Liver (tissue), 9 donors: ENCODE measurements around the gene FTO. TPM values are rescaled to one million over a fixed set of nuclear protein-coding genes. Genes with fewer than 3 reads are reported as not detected.

Experiments used
- DNase-seq: peaks from one replicate; pipeline ENCODE4 v3.0.0-alpha.2; 2017; ENCODE audit warnings: low spot score
- H3K27ac ChIP-seq, 2 donors: one replicate each; pipeline ENCODE4 v1.7.0; 2013; ENCODE audit warnings: inconsistent platforms in 2 of 2, low read length in 2 of 2, control low read depth in 1 of 2, low read depth in 1 of 2, mild to moderate bottlenecking in 1 of 2
- H3K27me3 ChIP-seq, 4 donors: one replicate each; pipeline versions ENCODE4 v1.6.1 to v1.7.0; 2013; ENCODE audit warnings: low read length in 3 of 4, inconsistent platforms in 1 of 4, mild to moderate bottlenecking in 1 of 4, moderate library complexity in 1 of 4; ENCODE audit not compliant: control insufficient read depth in 4 of 4, insufficient read depth in 4 of 4
- H3K36me3 ChIP-seq, 4 donors: one replicate each; pipeline versions ENCODE4 v1.6.1 to v1.7.0; 2013; ENCODE audit warnings: low read length in 3 of 4, mild to moderate bottlenecking in 3 of 4, low read depth in 1 of 4, moderate library complexity in 1 of 4; ENCODE audit not compliant: control insufficient read depth in 4 of 4, insufficient read depth in 3 of 4
- H3K4me1 ChIP-seq, 4 donors: one replicate each; pipeline versions ENCODE4 v1.6.1 to v1.7.0; 2013; ENCODE audit warnings: low read length in 3 of 4, mild to moderate bottlenecking in 3 of 4, moderate library complexity in 1 of 4; ENCODE audit not compliant: control insufficient read depth in 4 of 4, insufficient read depth in 4 of 4
- H3K4me3 ChIP-seq, 3 donors: one replicate each; pipeline versions ENCODE4 v1.6.1 to v1.7.0; 2013; ENCODE audit warnings: low read length in 3 of 3, control low read depth in 1 of 3, low read depth in 1 of 3, mild to moderate bottlenecking in 1 of 3
- H3K9ac ChIP-seq, 2 donors: one replicate each; pipeline ENCODE4 v1.7.0; 2013; ENCODE audit warnings: low read length in 2 of 2, mild to moderate bottlenecking in 2 of 2, moderate library complexity in 2 of 2, control low read depth in 1 of 2, low read depth in 1 of 2
- H3K9me3 ChIP-seq, 4 donors: one replicate each; pipeline versions ENCODE4 v1.6.1 to v1.7.0; 2013; ENCODE audit warnings: low read length in 3 of 4; ENCODE audit not compliant: control insufficient read depth in 4 of 4
- EGR1 ChIP-seq, 2 donors: IDR thresholded peaks; 2 replicates each; pipeline ENCODE4 v1.6.1; 2016 to 2018; ENCODE audit warnings: antibody characterized with exemption in 2 of 2, low read depth in 2 of 2
- FOXA1 ChIP-seq: IDR thresholded peaks from 2 replicates; pipeline ENCODE4 v1.6.1; 2016; ENCODE audit warnings: antibody characterized with exemption
- FOXA2 ChIP-seq: IDR thresholded peaks from 2 replicates; pipeline ENCODE4 v1.6.1; 2016; ENCODE audit warnings: antibody characterized with exemption
- GABPA ChIP-seq, 2 donors: IDR thresholded peaks in 1 of 2; conservative IDR thresholded peaks in 1 of 2; 2 replicates each; pipeline ENCODE4 v1.6.1; 2016; ENCODE audit warnings: antibody characterized with exemption in 2 of 2, mild to moderate bottlenecking in 1 of 2, moderate library complexity in 1 of 2
- HNF4A ChIP-seq, 2 donors: conservative IDR thresholded peaks; 2 replicates each; pipeline ENCODE4 v1.6.1; 2016; ENCODE audit warnings: antibody characterized with exemption in 2 of 2, mild to moderate bottlenecking in 2 of 2
- HNF4G ChIP-seq: IDR thresholded peaks from 2 replicates; pipeline ENCODE4 v1.6.1; 2016; ENCODE audit warnings: antibody characterized with exemption
- JUND ChIP-seq, 2 donors: IDR thresholded peaks; 2 replicates each; pipeline ENCODE4 v1.6.1; 2016; ENCODE audit warnings: antibody characterized with exemption in 2 of 2
- MAX ChIP-seq: IDR thresholded peaks from 2 replicates; pipeline ENCODE4 v1.6.1; 2016; ENCODE audit warnings: antibody characterized with exemption
- NR2F2 ChIP-seq: IDR thresholded peaks from 2 replicates; pipeline ENCODE4 v1.6.1; 2016; ENCODE audit warnings: antibody characterized with exemption
- RAD21 ChIP-seq, 2 donors: IDR thresholded peaks; 2 replicates each; pipeline ENCODE4 v1.6.1; 2016; ENCODE audit warnings: antibody characterized with exemption in 2 of 2, mild to moderate bottlenecking in 2 of 2
- RXRA ChIP-seq, 2 donors: IDR thresholded peaks; 2 replicates each; pipeline ENCODE4 v1.6.1; 2017 to 2018; ENCODE audit warnings: antibody characterized with exemption in 2 of 2, mild to moderate bottlenecking in 1 of 2
- SP1 ChIP-seq: IDR thresholded peaks from 2 replicates; pipeline ENCODE4 v1.6.1; 2018; ENCODE audit warnings: antibody characterized with exemption, mild to moderate bottlenecking
- TAF1 ChIP-seq: conservative IDR thresholded peaks from 2 replicates; pipeline ENCODE4 v1.6.1; 2016; ENCODE audit warnings: antibody characterized with exemption, mild to moderate bottlenecking
- YY1 ChIP-seq: IDR thresholded peaks from 2 replicates; pipeline ENCODE4 v1.6.1; 2016; ENCODE audit warnings: antibody characterized with exemption, mild to moderate bottlenecking
- ZBTB33 ChIP-seq: IDR thresholded peaks from 2 replicates; pipeline ENCODE4 v1.6.1; 2016; ENCODE audit warnings: antibody characterized with exemption
- WGBS: extraction: QIAGEN DNeasy Blood & Tissue Kit; methylation state at CpG from one replicate; pipeline ENCODE4 v1.1.7; 2013; 5-methylcytosine and 5-hydroxymethylcytosine counted together
- polyA plus RNA-seq, 2 donors: library from polyadenylated mRNA; stranded (reverse) in 1 of 2; unstranded in 1 of 2; fragments of 200-250 nt in 1 of 2; fragments of >200 nt in 1 of 2; fragmentation: Nextera tagmentation in 1 of 2; extraction: Ambion mirVana in 1 of 2; gene quantifications; one replicate each; pipeline versions ENCODE4 v1.2.1 to v1.2.3, GENCODE V29; 2013 to 2015
- total RNA-seq, 2 donors: library from RNA; depleted of rRNA; stranded (reverse); fragments of >200 nt; gene quantifications; one replicate each; pipeline ENCODE4 v1.2.3, GENCODE V29; 2014
- TF ChIP-seq, protein P1 (sequence below): fragments of 150-350 bp; IDR thresholded peaks from 2 replicates; pipeline ENCODE4 v1.5.1; 2017; ENCODE audit warnings: improper control_type of control experiment, low read depth, low read length; ENCODE audit not compliant: missing input control
- TF ChIP-seq, protein P2 (sequence below): IDR thresholded peaks from 2 replicates; pipeline ENCODE4 v1.6.1; 2016; ENCODE audit warnings: antibody characterized with exemption
- TF ChIP-seq, protein P3 (sequence below): IDR thresholded peaks from 2 replicates; pipeline ENCODE4 v1.6.1; 2016; ENCODE audit warnings: antibody characterized with exemption, mild to moderate bottlenecking
- donor health status: healthy.
- donor health status: healthy.
- donor health status: healthy.
- donor health status: healthy.
- donor health status: healthy.

FTO gene
- total and polyA plus RNA-seq, 4 donors: 12.0 to 54.2 (median 24.6) TPM

DNA sequence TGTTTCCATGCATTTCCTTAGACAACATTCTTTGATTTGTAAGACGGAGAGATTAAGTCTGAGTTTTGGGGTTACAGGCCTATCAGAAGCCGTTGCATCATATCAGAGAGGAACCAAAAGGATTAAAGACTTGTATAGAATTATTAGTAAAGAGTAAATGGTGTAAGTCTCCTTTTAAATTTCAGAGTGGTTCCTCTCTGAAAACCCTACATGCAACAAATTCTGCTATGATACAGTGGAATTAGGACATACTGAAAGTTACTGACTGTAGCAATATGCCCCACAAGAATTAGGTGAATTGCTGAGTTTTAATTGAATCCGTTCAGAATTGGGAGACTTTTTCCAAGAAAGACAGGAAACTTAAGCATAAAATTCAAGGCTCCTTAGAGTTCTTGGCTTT is 221.6 kb downstream of the FTO start:
- TF ChIP-seq RAD21 (IDR thresholded peaks at IDR 0.05): no peak
- 88% methylated on average over 3 of the region's 3 CpGs for WGBS
- DNase-seq: no peak
- H3K27me3 ChIP-seq: no peaks in the 10 kb centered on the region
- no peak overlapping the region for H3K9ac ChIP-seq
- no peaks in the 10 kb centered on the region for H3K4me1 ChIP-seq
- H3K4me3 ChIP-seq: no peak overlapping the region
- H3K36me3 ChIP-seq: peaks cover 0 to 1% (median 0%) of the 10 kb centered on the region in 4 donors
- H3K27ac ChIP-seq: no peak overlapping the region
- H3K9me3 ChIP-seq: no peaks in the 10 kb centered on the region

GRCh38 chr16:53926209-53926608 is 222.3 kb downstream of the FTO start:
- no peak overlapping the region for H3K27ac ChIP-seq
- no peak overlapping the region for H3K4me3 ChIP-seq
- peaks cover 0 to 1% (median 0%) of the 10 kb centered on the region in 4 donors for H3K36me3 ChIP-seq
- H3K9ac ChIP-seq: no peak overlapping the region
- WGBS: 97% methylated on average over 4 of the region's 4 CpGs
- no peaks in the 10 kb centered on the region for H3K9me3 ChIP-seq
- H3K4me1 ChIP-seq: no peaks in the 10 kb centered on the region
- H3K27me3 ChIP-seq: no peaks in the 10 kb centered on the region
- TF ChIP-seq, protein P1, sequence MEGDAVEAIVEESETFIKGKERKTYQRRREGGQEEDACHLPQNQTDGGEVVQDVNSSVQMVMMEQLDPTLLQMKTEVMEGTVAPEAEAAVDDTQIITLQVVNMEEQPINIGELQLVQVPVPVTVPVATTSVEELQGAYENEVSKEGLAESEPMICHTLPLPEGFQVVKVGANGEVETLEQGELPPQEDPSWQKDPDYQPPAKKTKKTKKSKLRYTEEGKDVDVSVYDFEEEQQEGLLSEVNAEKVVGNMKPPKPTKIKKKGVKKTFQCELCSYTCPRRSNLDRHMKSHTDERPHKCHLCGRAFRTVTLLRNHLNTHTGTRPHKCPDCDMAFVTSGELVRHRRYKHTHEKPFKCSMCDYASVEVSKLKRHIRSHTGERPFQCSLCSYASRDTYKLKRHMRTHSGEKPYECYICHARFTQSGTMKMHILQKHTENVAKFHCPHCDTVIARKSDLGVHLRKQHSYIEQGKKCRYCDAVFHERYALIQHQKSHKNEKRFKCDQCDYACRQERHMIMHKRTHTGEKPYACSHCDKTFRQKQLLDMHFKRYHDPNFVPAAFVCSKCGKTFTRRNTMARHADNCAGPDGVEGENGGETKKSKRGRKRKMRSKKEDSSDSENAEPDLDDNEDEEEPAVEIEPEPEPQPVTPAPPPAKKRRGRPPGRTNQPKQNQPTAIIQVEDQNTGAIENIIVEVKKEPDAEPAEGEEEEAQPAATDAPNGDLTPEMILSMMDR: no peak
- TF ChIP-seq NR2F2 (no peak), RXRA (IDR thresholded peaks at IDR 0.05) (no peak), FOXA2 (no peak), TAF1 (no peak), HNF4G (no peak), MAX (no peak), FOXA1 (no peak), SP1 (no peak), YY1 (no peak), EGR1 (IDR thresholded peaks at IDR 0.05; ENCODE audit: low read depth in 2 of 2) (no peak), HNF4A (conservative IDR thresholded peaks at IDR 0.05) (no peak), GABPA (IDR thresholded peaks at IDR 0.05 in 1 of 2, conservative IDR thresholded peaks at IDR 0.05 in 1 of 2) (no peak), ZBTB33 (no peak), JUND (IDR thresholded peaks at IDR 0.05) (no peak)
- TF ChIP-seq, protein P2, sequence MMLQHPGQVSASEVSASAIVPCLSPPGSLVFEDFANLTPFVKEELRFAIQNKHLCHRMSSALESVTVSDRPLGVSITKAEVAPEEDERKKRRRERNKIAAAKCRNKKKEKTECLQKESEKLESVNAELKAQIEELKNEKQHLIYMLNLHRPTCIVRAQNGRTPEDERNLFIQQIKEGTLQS: no peak
- TF ChIP-seq, protein P3, sequence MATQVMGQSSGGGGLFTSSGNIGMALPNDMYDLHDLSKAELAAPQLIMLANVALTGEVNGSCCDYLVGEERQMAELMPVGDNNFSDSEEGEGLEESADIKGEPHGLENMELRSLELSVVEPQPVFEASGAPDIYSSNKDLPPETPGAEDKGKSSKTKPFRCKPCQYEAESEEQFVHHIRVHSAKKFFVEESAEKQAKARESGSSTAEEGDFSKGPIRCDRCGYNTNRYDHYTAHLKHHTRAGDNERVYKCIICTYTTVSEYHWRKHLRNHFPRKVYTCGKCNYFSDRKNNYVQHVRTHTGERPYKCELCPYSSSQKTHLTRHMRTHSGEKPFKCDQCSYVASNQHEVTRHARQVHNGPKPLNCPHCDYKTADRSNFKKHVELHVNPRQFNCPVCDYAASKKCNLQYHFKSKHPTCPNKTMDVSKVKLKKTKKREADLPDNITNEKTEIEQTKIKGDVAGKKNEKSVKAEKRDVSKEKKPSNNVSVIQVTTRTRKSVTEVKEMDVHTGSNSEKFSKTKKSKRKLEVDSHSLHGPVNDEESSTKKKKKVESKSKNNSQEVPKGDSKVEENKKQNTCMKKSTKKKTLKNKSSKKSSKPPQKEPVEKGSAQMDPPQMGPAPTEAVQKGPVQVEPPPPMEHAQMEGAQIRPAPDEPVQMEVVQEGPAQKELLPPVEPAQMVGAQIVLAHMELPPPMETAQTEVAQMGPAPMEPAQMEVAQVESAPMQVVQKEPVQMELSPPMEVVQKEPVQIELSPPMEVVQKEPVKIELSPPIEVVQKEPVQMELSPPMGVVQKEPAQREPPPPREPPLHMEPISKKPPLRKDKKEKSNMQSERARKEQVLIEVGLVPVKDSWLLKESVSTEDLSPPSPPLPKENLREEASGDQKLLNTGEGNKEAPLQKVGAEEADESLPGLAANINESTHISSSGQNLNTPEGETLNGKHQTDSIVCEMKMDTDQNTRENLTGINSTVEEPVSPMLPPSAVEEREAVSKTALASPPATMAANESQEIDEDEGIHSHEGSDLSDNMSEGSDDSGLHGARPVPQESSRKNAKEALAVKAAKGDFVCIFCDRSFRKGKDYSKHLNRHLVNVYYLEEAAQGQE: no peak
- no peak for DNase-seq
